HG02970 (cell line): ENCODE measurements around the gene ZNF275.
"Not testable (repeated sequence)": the region's sequence is repeated elsewhere in the genome, so short reads cannot be mapped to it uniquely, and the experiment has no call there.

Experiments used
- ATAC-seq: cut with Tn5 transposase; IDR thresholded peaks from one replicate; pipeline ENCODE4 v1.9.1; 2021; ENCODE audit warnings: mild to moderate bottlenecking, moderate library complexity, moderate number of reproducible peaks; ENCODE audit not compliant: unreplicated experiment, low FRiP score

ZNF275 gene

GRCh38 chrX:153384390-153384789 is 50.4 kb downstream of the ZNF275 start:
- ATAC-seq, result no peak

- ATAC-seq, result not testable (repeated sequence)
These were observed 51.0 kb downstream of the ZNF275 start for GRCh38 chrX:153384973-153385372.

- no peak for ATAC-seq
These were observed 52.1 kb downstream of the ZNF275 start for GRCh38 chrX:153386097-153386496.

- no peak for ATAC-seq
These were observed 53.4 kb downstream of the ZNF275 start for GRCh38 chrX:153387345-153387744.

- no peak for ATAC-seq
These were observed 54.2 kb downstream of the ZNF275 start for GRCh38 chrX:153387987-153388721.

GRCh38 chrX:153388722-153389459 is 54.9 kb downstream of the ZNF275 start:
- ATAC-seq, result no peak

GRCh38 chrX:153389460-153389768 is 55.5 kb downstream of the ZNF275 start:
- ATAC-seq, result not testable (repeated sequence)

GRCh38 chrX:153392642-153393321 is 58.8 kb downstream of the ZNF275 start:
- no peak for ATAC-seq

GRCh38 chrX:153394612-153395011 is 60.7 kb downstream of the ZNF275 start:
- ATAC-seq, result no peak

GRCh38 chrX:153395613-153396319 is 61.8 kb downstream of the ZNF275 start:
- ATAC-seq, result no peak

GRCh38 chrX:153396320-153397195 is 62.6 kb downstream of the ZNF275 start:
- no peak for ATAC-seq

GRCh38 chrX:153397256-153397960 is 63.5 kb downstream of the ZNF275 start:
- no peak for ATAC-seq

- ATAC-seq, result no peak
These were observed 64.5 kb downstream of the ZNF275 start for GRCh38 chrX:153398275-153398960.

- no peak for ATAC-seq
These were observed 66.5 kb downstream of the ZNF275 start for GRCh38 chrX:153400146-153401132.

- no peak for ATAC-seq
These were observed 67.3 kb downstream of the ZNF275 start, which contains the start of gene PNMA6E for GRCh38 chrX:153401133-153401764. TSS of gene PNMA6E (minus strand) at chrX:153401350. CDS start at chrX:153398849, 2,501 bp downstream.
